ENCODE measurements around the gene PARP2.

GRCh38 chr14:20347747-20348146 is 4.3 kb downstream of the PARP2 start:
- TF ChIP-seq POLR2AphosphoS5 (IDR thresholded peaks at IDR 0.05) (no peak), EP300 (IDR thresholded peaks at IDR 0.05; ENCODE audit: low read depth) (no peak), CTCF (IDR thresholded peaks at IDR 0.05) (no peak), POLR2A (IDR thresholded peaks at IDR 0.05) (no peak)

Data from transverse colon (tissue), 4 donors.